ENCODE results near the gene ZNF593.

Gene ZNF593

GRCh38 chr1:26171084-26172072 lies 1.7 kb downstream of the ZNF593 start, which contains the start of gene ZNF593OS:
ZNF593OS (minus strand) TSS chr1:26171832; CDS start chr1:26171661, 171 bp downstream.
- DNase-seq, result no peak

- DNase-seq, result no peak
These were observed 5.6 kb downstream of the ZNF593 start for GRCh38 chr1:26175346-26175745.

DNA sequence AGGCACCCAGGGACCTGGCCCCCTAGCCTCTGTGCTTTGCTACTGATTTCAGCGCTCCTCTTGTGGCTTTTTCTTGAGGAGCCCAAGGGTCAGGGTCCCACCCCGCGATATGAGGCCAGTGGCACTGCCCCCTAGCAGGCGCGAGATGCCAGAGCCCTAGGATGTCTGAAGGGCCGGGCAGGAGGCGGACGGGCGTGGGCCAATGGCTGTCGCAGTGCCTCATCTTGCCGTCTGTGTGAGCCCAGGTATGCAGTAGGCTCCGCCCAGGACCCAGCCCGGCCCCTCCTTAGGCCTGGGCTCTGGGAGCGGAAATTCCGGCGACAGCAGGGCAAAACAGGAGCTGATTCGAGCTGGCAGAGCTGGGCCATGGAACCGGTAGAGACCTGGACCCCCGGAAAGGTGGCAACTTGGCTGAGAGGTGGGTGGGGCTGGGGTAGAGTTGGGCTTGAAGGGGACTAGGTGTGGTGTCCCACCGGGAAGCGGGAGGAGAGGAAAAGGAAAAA lies 7.5 kb downstream of the ZNF593 start, which contains the start of gene CNKSR1:
TSS of gene CNKSR1 (plus strand) at position 310 of the 503 bp plus-strand sequence. CDS start at position 367, 57 bp downstream.
- no peak for DNase-seq

- no peak for DNase-seq
These were observed 10.3 kb downstream of the ZNF593 start for GRCh38 chr1:26180010-26180506.

- no peak for DNase-seq
These were observed 12.1 kb downstream of the ZNF593 start for GRCh38 chr1:26181586-26182382.

DNA sequence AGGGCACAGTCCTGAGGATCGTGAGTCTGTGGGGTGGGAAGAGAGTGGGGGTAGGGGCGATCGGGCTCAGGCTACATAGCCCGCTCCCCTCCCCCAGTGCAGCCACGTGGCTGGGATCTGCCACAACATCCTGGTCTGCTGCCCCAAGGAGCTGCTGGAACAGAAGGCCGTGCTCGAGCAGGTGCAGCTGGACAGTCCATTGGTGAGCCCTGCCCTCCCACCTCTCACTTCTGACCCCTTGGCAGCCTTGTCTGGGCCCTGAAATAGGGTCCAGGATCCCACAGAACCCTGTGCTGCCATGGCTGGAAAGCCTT lies 12.6 kb downstream of the ZNF593 start:
- DNase-seq, result no peak

GRCh38 chr1:26184086-26184485 lies 14.4 kb downstream of the ZNF593 start:
- no peak for DNase-seq

- DNase-seq, result no peak
These were observed 15.2 kb downstream of the ZNF593 start for GRCh38 chr1:26184883-26185282.

GRCh38 chr1:26187882-26188281 lies 18.2 kb downstream of the ZNF593 start:
- no peak for DNase-seq

- DNase-seq, result no peak
These were observed 18.8 kb downstream of the ZNF593 start for GRCh38 chr1:26188477-26188876.

- DNase-seq, result no peak
These were observed 19.6 kb downstream of the ZNF593 start for GRCh38 chr1:26189331-26189730.

GRCh38 chr1:26189751-26190275 lies 20.1 kb downstream of the ZNF593 start:
- no peak for DNase-seq

- no peak for DNase-seq
These were observed 20.8 kb downstream of the ZNF593 start, which contains the start of gene CATSPER4 for GRCh38 chr1:26190373-26190987. CATSPER4 (plus strand) TSS chr1:26190602; CDS start chr1:26190628, 26 bp downstream.

DNA sequence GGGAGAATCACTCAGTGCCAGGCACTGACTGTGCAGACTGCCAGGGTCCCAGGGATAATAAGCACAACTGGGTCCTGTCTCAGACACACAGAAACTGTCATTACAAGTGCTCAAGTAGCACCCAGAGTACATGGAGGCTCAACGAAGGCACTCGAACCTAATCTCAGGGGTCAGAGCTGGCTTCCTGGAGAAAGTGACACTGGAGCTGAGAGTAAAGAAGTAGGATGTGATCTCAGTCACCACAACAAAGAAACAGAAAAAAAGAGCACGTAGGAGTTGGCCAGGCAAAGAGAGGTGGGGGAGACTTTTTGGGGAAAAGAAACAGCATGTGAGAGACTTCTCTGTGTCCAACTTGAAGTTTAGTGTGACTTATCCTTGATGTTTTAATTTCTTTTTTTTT lies 22.0 kb downstream of the ZNF593 start:
- no peak for DNase-seq

DNA sequence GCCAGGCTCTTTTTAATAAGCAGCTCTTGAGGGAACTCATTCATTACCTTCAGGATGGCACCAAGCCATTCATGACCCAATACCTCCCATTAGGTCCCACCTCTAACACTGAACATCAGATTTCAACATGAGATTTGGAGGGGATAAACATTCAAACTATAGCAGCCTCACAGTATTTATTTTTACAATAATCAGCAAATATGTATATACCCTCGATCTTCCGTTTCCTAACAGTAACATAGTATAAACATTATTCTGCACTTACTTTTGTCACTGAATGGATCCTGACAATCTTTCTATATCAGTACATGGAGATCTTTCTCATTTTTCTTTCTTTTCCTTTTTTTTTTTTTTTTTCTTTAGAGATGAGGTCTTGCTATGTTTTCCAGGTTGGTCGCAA lies 26.1 kb downstream of the ZNF593 start:
- no peak for DNase-seq

GRCh38 chr1:26197301-26197700 lies 27.6 kb downstream of the ZNF593 start:
- no peak for DNase-seq

DNA sequence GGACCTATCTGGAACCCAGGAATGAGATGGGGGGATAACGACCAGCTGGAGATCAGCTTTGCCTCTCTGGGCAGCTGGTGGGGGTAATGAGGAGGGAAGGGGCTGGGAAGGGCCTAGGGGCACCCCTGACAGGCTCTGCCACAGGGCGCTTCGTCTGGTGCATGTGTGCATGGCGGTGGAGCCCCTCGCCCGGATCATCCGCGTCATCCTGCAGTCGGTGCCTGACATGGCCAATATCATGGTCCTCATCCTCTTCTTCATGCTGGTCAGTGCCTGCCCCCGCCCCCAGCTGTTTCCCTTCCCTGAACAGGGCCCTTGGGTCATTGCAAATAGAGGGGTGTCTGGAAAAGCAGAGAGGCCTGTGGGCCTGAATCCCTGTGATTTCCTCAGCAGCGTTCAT lies 28.1 kb downstream of the ZNF593 start:
- DNase-seq, result no peak

- DNase-seq, result no peak
These were observed 30.7 kb downstream of the ZNF593 start for GRCh38 chr1:26200413-26200812.

- DNase-seq, result no peak
These were observed 34.1 kb downstream of the ZNF593 start for GRCh38 chr1:26203642-26204318.

DNA sequence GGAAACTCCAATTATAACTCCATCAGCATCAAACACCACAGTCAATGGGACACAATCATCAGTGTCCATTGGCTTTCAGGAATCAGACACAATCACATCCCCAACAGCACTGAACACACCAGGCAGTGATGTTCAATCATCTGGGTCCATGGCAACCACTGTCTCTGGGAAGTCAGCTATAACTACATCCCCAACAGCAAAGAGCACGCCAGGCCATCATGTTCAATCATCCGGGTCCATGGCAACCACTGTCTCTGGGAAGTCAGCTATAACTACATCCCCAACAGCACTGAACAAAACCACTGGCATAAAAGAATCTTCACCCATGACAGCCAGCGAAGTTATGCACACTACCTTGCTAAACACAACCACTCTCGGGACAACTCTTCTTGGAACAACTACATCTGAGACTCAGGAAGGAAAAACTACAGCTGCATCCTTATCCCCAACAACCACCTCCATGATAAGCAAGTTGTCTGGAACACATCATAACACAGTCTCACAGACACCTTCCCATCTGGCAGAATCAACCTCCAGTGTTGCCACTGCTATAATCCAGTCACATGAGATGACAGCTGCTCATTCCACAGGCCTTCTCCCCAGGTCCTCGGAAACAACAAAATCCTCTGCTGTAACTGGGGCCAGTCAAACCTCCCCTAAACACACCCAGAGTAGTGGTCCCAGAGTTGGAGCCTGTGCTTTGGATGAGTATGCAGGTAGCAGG lies 40.6 kb downstream of the ZNF593 start:
- no peak for DNase-seq

- DNase-seq, result no peak
These were observed 43.0 kb downstream of the ZNF593 start for GRCh38 chr1:26212726-26213125.

All from activated CD8-positive, alpha-beta memory T cell treated with anti-CD3 and anti-CD28 coated beads, Interleukin-2, amount 50 U/mL, for 4 hours (primary cell).